GM12872 (cell line): Measurements from ENCODE around the gene RAD1.

Experiments used
- CTCF ChIP-seq: IDR thresholded peaks from 3 replicates; pipeline ENCODE4 v1.5.1; 2011; ENCODE audit warnings: low read depth, mild to moderate bottlenecking, low read length, moderate library complexity; ENCODE audit not compliant: insufficient read depth

RAD1 gene

GRCh38 chr5:34865091-34865490, 50.2 kb downstream of the RAD1 start:
- no peak for TF ChIP-seq CTCF

- no peak for TF ChIP-seq CTCF
Observed at GRCh38 chr5:34863946-34864345, 51.4 kb downstream of the RAD1 start.

GRCh38 chr5:34859253-34859652, 56.1 kb downstream of the RAD1 start:
- no peak for TF ChIP-seq CTCF

GRCh38 chr5:34858790-34859189, 56.5 kb downstream of the RAD1 start:
- no peak for TF ChIP-seq CTCF

- no peak for TF ChIP-seq CTCF
Observed at GRCh38 chr5:34857894-34858293, 57.4 kb downstream of the RAD1 start.

GRCh38 chr5:34857161-34857560, 58.1 kb downstream of the RAD1 start:
- TF ChIP-seq CTCF = no peak
